NT2/D1 (cell line): ENCODE measurements around the gene NUP155.
"Not testable (repeated sequence)": the region's sequence is repeated elsewhere in the genome, so short reads cannot be mapped to it uniquely, and the experiment has no call there.

Experiments used
- DNase-seq: peaks from one replicate; pipeline ENCODE4 v3.0.0-alpha.2; 2011; ENCODE audit warnings: low read depth, low spot score
- H3K27me3 ChIP-seq: 2 replicates; pipeline ENCODE4 v1.6.0; 2011; ENCODE audit warnings: mild to moderate bottlenecking; ENCODE audit not compliant: insufficient read length, insufficient read depth
- H3K36me3 ChIP-seq: 2 replicates; pipeline ENCODE4 v1.6.1; 2011; ENCODE audit warnings: mild to moderate bottlenecking, low read length, mixed read lengths; ENCODE audit not compliant: insufficient read depth, insufficient read length
- H3K4me1 ChIP-seq: 2 replicates; pipeline ENCODE4 v1.5.1; 2011; ENCODE audit not compliant: insufficient read depth, insufficient read length
- H3K4me3 ChIP-seq: 2 replicates; pipeline ENCODE4 v1.5.1; 2011; ENCODE audit warnings: low read depth; ENCODE audit not compliant: insufficient read length
- H3K9ac ChIP-seq: 2 replicates; pipeline ENCODE4 v1.6.0; 2011; ENCODE audit warnings: low read depth; ENCODE audit not compliant: insufficient read length
- H3K9me3 ChIP-seq: 2 replicates; pipeline ENCODE4 v1.5.1; 2011; ENCODE audit warnings: mild to moderate bottlenecking, low read length; ENCODE audit not compliant: insufficient read depth
- SUZ12 ChIP-seq: IDR thresholded peaks from 2 replicates; pipeline ENCODE4 v1.6.1; 2011; ENCODE audit not compliant: insufficient read length, insufficient read depth; ENCODE audit errors: extremely low read depth
- YY1 ChIP-seq: IDR thresholded peaks from 2 replicates; pipeline ENCODE4 v1.6.1; 2011; ENCODE audit not compliant: insufficient read length, insufficient read depth
- ZNF274 ChIP-seq: IDR thresholded peaks from 2 replicates; pipeline ENCODE4 v1.6.1; 2011; ENCODE audit warnings: mild to moderate bottlenecking, low read depth, low read length

The NUP155 gene

DNA sequence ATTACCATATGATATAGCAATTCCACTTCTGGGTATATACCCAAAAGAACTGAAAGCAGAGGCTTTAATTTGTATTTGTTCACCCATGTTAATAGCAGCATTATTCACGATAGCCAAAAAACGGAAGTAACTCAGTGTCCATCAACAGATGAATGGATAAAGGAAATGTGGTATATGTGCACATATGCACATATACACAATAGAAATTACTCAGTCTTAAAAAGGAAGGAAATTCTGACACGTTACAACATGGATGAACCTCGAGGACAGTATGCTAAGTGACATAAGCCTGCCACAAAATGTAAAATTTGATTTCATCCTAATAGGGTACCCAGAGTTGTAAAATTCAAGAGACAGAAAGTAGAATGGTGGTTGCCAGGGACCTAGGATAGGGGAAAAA, 54.9 kb downstream of the NUP155 start:
- no peaks in the 10 kb centered on the region for H3K27me3 ChIP-seq
- DNase-seq: no peak
- TF ChIP-seq YY1: no peak
- no peak for TF ChIP-seq SUZ12
- TF ChIP-seq ZNF274: no peak
- no peak overlapping the region for H3K9ac ChIP-seq
- H3K9me3 ChIP-seq: no peaks in the 10 kb centered on the region
- H3K4me3 ChIP-seq: no peak overlapping the region
- peaks cover 81% of the 10 kb centered on the region for H3K36me3 ChIP-seq
- H3K4me1 ChIP-seq: no peaks in the 10 kb centered on the region

DNA sequence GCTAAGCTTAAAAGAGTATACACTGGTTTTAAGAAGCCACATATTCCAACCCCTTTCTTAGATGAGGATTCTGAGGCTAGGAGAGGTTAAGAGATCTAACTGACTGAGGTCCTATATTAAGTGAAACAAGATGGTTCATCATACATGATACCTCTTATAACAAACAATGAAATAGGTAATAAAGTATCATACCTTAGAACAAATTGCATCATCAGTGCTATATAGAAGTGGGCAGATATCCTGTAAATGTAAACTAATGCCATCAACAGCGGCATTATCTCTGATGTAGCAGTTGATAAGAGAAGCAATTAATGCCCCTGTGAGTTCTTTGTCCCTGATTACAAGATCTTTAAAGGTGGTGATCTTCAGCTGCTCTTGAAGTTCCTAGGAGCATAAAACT, 60.5 kb downstream of the NUP155 start:
- peaks cover 81% of the 10 kb centered on the region for H3K36me3 ChIP-seq
- DNase-seq: no peak
- TF ChIP-seq YY1: no peak
- H3K9ac ChIP-seq: no peak overlapping the region
- no peaks in the 10 kb centered on the region for H3K4me1 ChIP-seq
- no peaks in the 10 kb centered on the region for H3K9me3 ChIP-seq
- H3K4me3 ChIP-seq: no peak overlapping the region
- no peaks in the 10 kb centered on the region for H3K27me3 ChIP-seq

- no peak overlapping the region for H3K4me3 ChIP-seq
- TF ChIP-seq YY1 (no peak), ZNF274 (no peak), SUZ12 (no peak)
- peaks cover 78% of the 10 kb centered on the region for H3K36me3 ChIP-seq
- no peaks in the 10 kb centered on the region for H3K4me1 ChIP-seq
- DNase-seq: no peak
- H3K9me3 ChIP-seq: no peaks in the 10 kb centered on the region
- H3K27me3 ChIP-seq: no peaks in the 10 kb centered on the region
- no peak overlapping the region for H3K9ac ChIP-seq
Observed at GRCh38 chr5:37308793-37309192, 62.1 kb downstream of the NUP155 start.

- no peak for DNase-seq
- Histone ChIP-seq H3K36me3 (peaks cover 77% of the 10 kb centered on the region), H3K9me3 (no peaks in the 10 kb centered on the region), H3K4me3 (no peak overlapping the region), H3K27me3 (no peaks in the 10 kb centered on the region), H3K4me1 (no peaks in the 10 kb centered on the region), H3K9ac (no peak overlapping the region)
- no peak for TF ChIP-seq ZNF274
- no peak for TF ChIP-seq YY1
- no peak for TF ChIP-seq SUZ12
Observed at GRCh38 chr5:37304888-37305287, 66.0 kb downstream of the NUP155 start.

DNA sequence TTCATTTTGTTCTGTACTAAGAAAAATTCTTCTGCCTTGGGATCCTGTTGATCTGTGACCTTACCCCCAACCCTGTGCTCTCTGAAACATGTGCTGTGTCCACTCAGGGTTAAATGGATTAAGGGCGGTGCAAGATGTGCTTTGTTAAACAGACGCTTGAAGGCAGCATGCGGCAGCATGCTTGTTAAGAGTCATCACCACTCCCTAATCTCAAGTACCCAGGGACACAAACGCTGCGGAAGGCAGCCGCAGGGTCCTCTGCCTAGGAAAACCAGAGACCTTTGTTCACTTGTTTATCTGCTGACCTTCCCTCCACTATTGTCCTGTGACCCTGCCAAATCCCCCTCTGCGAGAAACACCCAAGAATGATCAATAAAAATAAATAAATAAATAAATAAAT, 74.6 kb downstream of the NUP155 start:
- H3K4me3 ChIP-seq, H3K27me3 ChIP-seq, DNase-seq, H3K4me1 ChIP-seq, H3K9me3 ChIP-seq, H3K9ac ChIP-seq: not testable (repeated sequence)
- H3K36me3 ChIP-seq: peaks cover 68% of the 10 kb centered on the region

- Histone ChIP-seq H3K27me3 (no peaks in the 10 kb centered on the region), H3K4me1 (no peaks in the 10 kb centered on the region), H3K9me3 (peaks cover 30% of the 10 kb centered on the region; the same call in 1 of the 2 replicates), H3K4me3 (no peak overlapping the region), H3K9ac (no peak overlapping the region), H3K36me3 (no peaks in the 10 kb centered on the region)
- no peak for TF ChIP-seq YY1
- no peak for TF ChIP-seq ZNF274
- TF ChIP-seq SUZ12: no peak
- DNase-seq: no peak
Observed at GRCh38 chr5:37283214-37283820, 87.6 kb downstream of the NUP155 start.

GRCh38 chr5:37275511-37275910, 95.4 kb downstream of the NUP155 start:
- Histone ChIP-seq H3K36me3 (no peaks in the 10 kb centered on the region), H3K9ac (no peak overlapping the region), H3K9me3 (peaks cover 18% of the 10 kb centered on the region; the same call in 1 of the 2 replicates), H3K4me3 (no peak overlapping the region), H3K4me1 (no peaks in the 10 kb centered on the region), H3K27me3 (no peaks in the 10 kb centered on the region)
- no peak for DNase-seq
- TF ChIP-seq SUZ12 (no peak), YY1 (no peak), ZNF274 (no peak)

DNA sequence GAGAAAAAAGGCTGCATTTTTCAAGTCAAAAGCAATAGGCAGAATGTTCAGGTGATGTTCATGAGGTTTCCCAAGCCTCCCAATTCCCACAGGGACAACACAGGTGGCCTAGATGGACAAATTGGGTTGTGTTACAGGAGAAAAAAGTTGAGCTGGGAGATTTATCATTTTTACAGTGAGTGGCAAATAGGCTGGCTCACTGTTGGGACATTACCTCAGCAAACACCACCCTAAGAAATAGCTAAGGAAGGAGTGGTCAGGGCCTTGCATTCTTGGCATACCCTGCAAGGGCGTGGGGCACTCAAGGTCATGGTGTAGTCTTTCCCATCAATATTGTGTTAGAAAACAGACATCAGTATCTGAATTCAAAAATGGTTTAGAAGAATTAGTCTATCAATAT, 98.4 kb downstream of the NUP155 start:
- no peak overlapping the region for H3K4me3 ChIP-seq
- no peaks in the 10 kb centered on the region for H3K4me1 ChIP-seq
- TF ChIP-seq YY1: no peak
- TF ChIP-seq SUZ12: no peak
- TF ChIP-seq ZNF274: no peak
- DNase-seq: no peak
- no peaks in the 10 kb centered on the region for H3K36me3 ChIP-seq
- no peaks in the 10 kb centered on the region for H3K27me3 ChIP-seq
- H3K9ac ChIP-seq: no peak overlapping the region
- H3K9me3 ChIP-seq: peaks cover 17% of the 10 kb centered on the region; the same call in 1 of the 2 replicates

DNA sequence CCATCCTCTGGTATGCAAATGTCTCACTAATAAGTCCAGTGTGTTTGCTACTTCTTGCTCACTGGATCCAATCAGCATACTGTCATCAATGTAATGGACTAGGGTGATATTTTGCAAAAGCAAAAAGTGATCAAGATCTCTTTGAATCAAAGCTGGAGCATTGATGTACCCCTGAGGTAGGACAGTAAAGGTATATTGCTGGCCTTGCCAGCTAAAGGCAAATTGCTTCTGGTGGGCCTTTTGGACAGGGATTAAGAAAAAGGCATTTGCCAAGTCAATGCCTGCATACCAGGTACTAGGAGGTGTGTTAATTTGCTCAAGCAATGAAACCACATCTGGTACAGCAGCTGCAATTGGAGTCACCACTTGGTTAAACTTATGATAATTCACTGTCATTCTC, 102.8 kb downstream of the NUP155 start:
- H3K9ac ChIP-seq, H3K4me3 ChIP-seq, H3K27me3 ChIP-seq, H3K36me3 ChIP-seq, H3K4me1 ChIP-seq, DNase-seq: not testable (repeated sequence)
- H3K9me3 ChIP-seq: peaks cover 17% of the 10 kb centered on the region; the same call in 1 of the 2 replicates
